Muscle layer of duodenum (tissue), 2 donors: ENCODE results near the gene APOL2.
"Not testable (repeated sequence)": the region's sequence is repeated elsewhere in the genome, so short reads cannot be mapped to it uniquely, and the experiment has no call there.

Experiments used
- H3K27ac ChIP-seq: one replicate; pipeline ENCODE4 v1.7.0; 2013; ENCODE audit warnings: mild to moderate bottlenecking, low read length
- H3K27me3 ChIP-seq: one replicate; pipeline ENCODE4 v1.7.0; 2013; ENCODE audit warnings: low read depth, mild to moderate bottlenecking, control low read depth, low read length
- H3K36me3 ChIP-seq, 2 donors: one replicate each; pipeline ENCODE4 v1.7.0; 2013; ENCODE audit warnings: low read length in 2 of 2, control low read depth in 1 of 2, mild to moderate bottlenecking in 1 of 2; ENCODE audit not compliant: insufficient read depth in 2 of 2, control insufficient read depth in 1 of 2
- H3K4me1 ChIP-seq, 2 donors: one replicate each; pipeline ENCODE4 v1.7.0; 2013; ENCODE audit warnings: low read length in 2 of 2, mild to moderate bottlenecking in 2 of 2, control low read depth in 1 of 2, moderate library complexity in 1 of 2; ENCODE audit not compliant: insufficient read depth in 2 of 2, control insufficient read depth in 1 of 2
- H3K4me3 ChIP-seq, 2 donors: one replicate each; pipeline ENCODE4 v1.7.0; 2013; ENCODE audit warnings: low read length in 2 of 2, low read depth in 1 of 2, mild to moderate bottlenecking in 1 of 2
- H3K9me3 ChIP-seq, 2 donors: one replicate each; pipeline ENCODE4 v1.7.0; 2013; ENCODE audit warnings: low read length in 2 of 2, control low read depth in 1 of 2, mild to moderate bottlenecking in 1 of 2; ENCODE audit not compliant: control insufficient read depth in 1 of 2
- donor health status: healthy.

The APOL2 gene

GRCh38 chr22:36193171-36193570, 46.2 kb downstream of the APOL2 start:
- Histone ChIP-seq H3K36me3 (no peaks in the 10 kb centered on the region), H3K27ac (no peak overlapping the region), H3K9me3 (no peaks in the 10 kb centered on the region), H3K4me1 (peaks cover 4 to 26% of the 10 kb centered on the region in 2 donors), H3K27me3 (no peaks in the 10 kb centered on the region), H3K4me3 (no peak overlapping the region)

- Histone ChIP-seq H3K36me3 (no peaks in the 10 kb centered on the region), H3K27me3 (no peaks in the 10 kb centered on the region), H3K4me3 (no peak overlapping the region), H3K4me1 (peaks cover 0 to 20% of the 10 kb centered on the region in 2 donors), H3K27ac (no peak overlapping the region), H3K9me3 (no peaks in the 10 kb centered on the region)
Observed at GRCh38 chr22:36192542-36192941, 46.8 kb downstream of the APOL2 start.

GRCh38 chr22:36191106-36191836, 48.1 kb downstream of the APOL2 start:
- Histone ChIP-seq H3K36me3 (no peaks in the 10 kb centered on the region), H3K9me3 (no peaks in the 10 kb centered on the region), H3K4me3 (no peak overlapping the region), H3K4me1 (peaks cover 0 to 12% of the 10 kb centered on the region in 2 donors), H3K27me3 (no peaks in the 10 kb centered on the region), H3K27ac (no peak overlapping the region)

- not testable (repeated sequence) for H3K27me3 ChIP-seq, H3K27ac ChIP-seq, H3K4me3 ChIP-seq, H3K36me3 ChIP-seq, H3K9me3 ChIP-seq, H3K4me1 ChIP-seq
Observed at GRCh38 chr22:36187862-36188261, 51.5 kb downstream of the APOL2 start.

- Histone ChIP-seq H3K27ac (no peak overlapping the region), H3K27me3 (no peaks in the 10 kb centered on the region), H3K9me3 (no peaks in the 10 kb centered on the region), H3K4me1 (no peaks in the 10 kb centered on the region), H3K36me3 (no peaks in the 10 kb centered on the region), H3K4me3 (no peak overlapping the region)
Observed at GRCh38 chr22:36185828-36186624, 53.3 kb downstream of the APOL2 start.

GRCh38 chr22:36184433-36185025, 54.8 kb downstream of the APOL2 start:
- no peaks in the 10 kb centered on the region for H3K27me3 ChIP-seq
- no peak overlapping the region for H3K4me3 ChIP-seq

GRCh38 chr22:36183446-36183845, 55.9 kb downstream of the APOL2 start:
- Histone ChIP-seq H3K27ac (no peak overlapping the region), H3K9me3 (no peaks in the 10 kb centered on the region), H3K4me3 (no peak overlapping the region), H3K4me1 (no peaks in the 10 kb centered on the region), H3K27me3 (no peaks in the 10 kb centered on the region), H3K36me3 (no peaks in the 10 kb centered on the region)

More at GRCh38 chr22:36184433-36185025, 54.8 kb downstream of the APOL2 start:
- H3K4me1 ChIP-seq, result no peaks in the 10 kb centered on the region
- no peaks in the 10 kb centered on the region for H3K36me3 ChIP-seq
- H3K9me3 ChIP-seq, result no peaks in the 10 kb centered on the region
- H3K27ac ChIP-seq, result no peak overlapping the region

GRCh38 chr22:36182857-36183256, 56.5 kb downstream of the APOL2 start:
- Histone ChIP-seq H3K36me3 (no peaks in the 10 kb centered on the region), H3K27me3 (no peaks in the 10 kb centered on the region), H3K4me1 (no peaks in the 10 kb centered on the region), H3K4me3 (no peak overlapping the region), H3K9me3 (no peaks in the 10 kb centered on the region), H3K27ac (no peak overlapping the region)

GRCh38 chr22:36182056-36182455, 57.3 kb downstream of the APOL2 start:
- no peaks in the 10 kb centered on the region for H3K36me3 ChIP-seq
- H3K4me1 ChIP-seq, result no peaks in the 10 kb centered on the region
- no peak overlapping the region for H3K27ac ChIP-seq
- H3K9me3 ChIP-seq, result no peaks in the 10 kb centered on the region
- no peak overlapping the region for H3K4me3 ChIP-seq
- H3K27me3 ChIP-seq, result no peaks in the 10 kb centered on the region

GRCh38 chr22:36180928-36181327, 58.4 kb downstream of the APOL2 start:
- Histone ChIP-seq H3K9me3 (no peaks in the 10 kb centered on the region), H3K4me3 (no peak overlapping the region), H3K27me3 (no peaks in the 10 kb centered on the region), H3K27ac (no peak overlapping the region), H3K4me1 (no peaks in the 10 kb centered on the region), H3K36me3 (no peaks in the 10 kb centered on the region)

GRCh38 chr22:36180038-36180880, 59.1 kb downstream of the APOL2 start:
- Histone ChIP-seq H3K27me3 (no peaks in the 10 kb centered on the region), H3K27ac (no peak overlapping the region), H3K4me3 (no peak overlapping the region), H3K4me1 (no peaks in the 10 kb centered on the region), H3K36me3 (no peaks in the 10 kb centered on the region), H3K9me3 (no peaks in the 10 kb centered on the region)
